HepG2 (cell line): ENCODE results near the gene MROH2A. TPM values are rescaled to one million over a fixed set of nuclear protein-coding genes. Genes with fewer than 3 reads are reported as not detected.

Experiments used
- AGO1 ChIP-seq: fragments of 200-400 bp; formaldehyde crosslinking; IDR thresholded peaks from 2 replicates; pipeline ENCODE4 v1.6.1; 2017; ENCODE audit warnings: mild to moderate bottlenecking, low read depth, low read length, moderate library complexity; ENCODE audit not compliant: poor library complexity, severe bottlenecking
- AGO2 ChIP-seq: fragments of 200-400 bp; formaldehyde crosslinking; optimal IDR thresholded peaks from 2 replicates; pipeline ENCODE3; 2017; ENCODE audit warnings: mild to moderate bottlenecking, low read depth, low read length, moderate library complexity
- ARNT2 ChIP-seq: sonication (generic); formaldehyde crosslinking; IDR thresholded peaks from 2 replicates; pipeline ENCODE4 v1.8.0; 2022; ENCODE audit warnings: mild to moderate bottlenecking, low read depth, missing genetic modification reagents, moderate library complexity
- MBD4 ChIP-seq: IDR thresholded peaks from 2 replicates; pipeline ENCODE4 v1.6.1; 2012; ENCODE audit warnings: low read length, inconsistent platforms, borderline replicate concordance
- MTERF4 ChIP-seq: sonication (generic); formaldehyde crosslinking; IDR thresholded peaks from 2 replicates; pipeline ENCODE4 v1.8.0; 2023; ENCODE audit warnings: mild to moderate bottlenecking, missing genetic modification reagents
- MXD1 ChIP-seq: sonication (generic); formaldehyde crosslinking; IDR thresholded peaks from 2 replicates; pipeline ENCODE4 v1.4.0; 2020; ENCODE audit warnings: mild to moderate bottlenecking, missing genetic modification reagents
- NCOA5 ChIP-seq: sonication (generic); formaldehyde crosslinking; IDR thresholded peaks from 2 replicates; pipeline ENCODE4 v1.4.0; 2020; ENCODE audit warnings: missing genetic modification reagents
- NR2F6 ChIP-seq, 2 experiments: IDR thresholded peaks; 2 replicates each; pipeline ENCODE4 v1.6.1; 2016; ENCODE audit warnings: antibody characterized with exemption in 1 of 2, mild to moderate bottlenecking in 1 of 2
- ONECUT2 ChIP-seq: sonication (generic); formaldehyde crosslinking; IDR thresholded peaks from 2 replicates; pipeline ENCODE4 v1.4.0; 2020; ENCODE audit warnings: missing genetic modification reagents
- PATZ1 ChIP-seq: sonication (generic); formaldehyde crosslinking; IDR thresholded peaks from 2 replicates; pipeline ENCODE4 v1.4.0; 2020; ENCODE audit warnings: missing genetic modification reagents
- PLRG1 ChIP-seq: fragments of 450-650 bp; conservative IDR thresholded peaks from 2 replicates; pipeline ENCODE4 v1.6.1; 2016
- RAD21 ChIP-seq: fragments of 450-650 bp; formaldehyde crosslinking; IDR thresholded peaks from 2 replicates; pipeline ENCODE4 v1.5.0; 2020; ENCODE audit warnings: mild to moderate bottlenecking
- REST ChIP-seq, 2 experiments: IDR thresholded peaks; 2 replicates each; pipeline ENCODE4 v1.6.1; 2011 to 2012; ENCODE audit warnings: low read length in 2 of 2, borderline replicate concordance in 1 of 2, low read depth in 1 of 2, mild to moderate bottlenecking in 1 of 2, moderate library complexity in 1 of 2
- SALL1 ChIP-seq: sonication (generic); formaldehyde crosslinking; IDR thresholded peaks from 2 replicates; pipeline ENCODE4 v1.8.0; 2022; ENCODE audit warnings: mild to moderate bottlenecking, missing genetic modification reagents
- SNAI1 ChIP-seq: sonication (generic); formaldehyde crosslinking; IDR thresholded peaks from 2 replicates; pipeline ENCODE4 v1.5.0; 2020; ENCODE audit warnings: mild to moderate bottlenecking, missing genetic modification reagents, borderline replicate concordance
- SPEN ChIP-seq: sonication (generic); formaldehyde crosslinking; IDR thresholded peaks from 2 replicates; pipeline ENCODE4 v1.5.1; 2020; ENCODE audit warnings: low read depth, mild to moderate bottlenecking, missing genetic modification reagents
- TIGD3 ChIP-seq: sonication (generic); formaldehyde crosslinking; IDR thresholded peaks from 2 replicates; pipeline ENCODE4 v1.5.1; 2020; ENCODE audit warnings: mild to moderate bottlenecking, missing genetic modification reagents, borderline replicate concordance
- ZMYM3 ChIP-seq: sonication (generic); formaldehyde crosslinking; IDR thresholded peaks from 2 replicates; pipeline ENCODE4 v1.5.1; 2020; ENCODE audit warnings: mild to moderate bottlenecking, missing genetic modification reagents
- ZNF432 ChIP-seq: sonication (generic); formaldehyde crosslinking; IDR thresholded peaks from 2 replicates; pipeline ENCODE4 v1.5.0; 2020; ENCODE audit warnings: missing genetic modification reagents, mild to moderate bottlenecking, borderline replicate concordance
- ZNF557 ChIP-seq: sonication (generic); formaldehyde crosslinking; IDR thresholded peaks from 2 replicates; pipeline ENCODE4 v1.4.0; 2020; ENCODE audit warnings: missing genetic modification reagents
- ZNF564 ChIP-seq: sonication (generic); formaldehyde crosslinking; IDR thresholded peaks from 2 replicates; pipeline ENCODE4 v1.8.1; 2023; ENCODE audit warnings: mild to moderate bottlenecking, missing genetic modification reagents
- ZNF724P ChIP-seq: sonication (generic); formaldehyde crosslinking; IDR thresholded peaks from 2 replicates; pipeline ENCODE4 v1.8.0; 2022; ENCODE audit warnings: missing genetic modification reagents, borderline replicate concordance
- polyA plus RNA-seq, 8 experiments: library from polyadenylated mRNA; depleted of rRNA in 3 of 8; stranded (reverse) in 7 of 8; unstranded in 1 of 8; fragments of >200 nt; fragmentation: Illumina TruSeq in 4 of 8; extraction: Trizol in 4 of 8; gene quantifications; 2 replicates each; pipeline versions ENCODE4 v1.2.1 to v1.2.3, GENCODE V29; 2011 to 2016; ENCODE audit warnings: low read depth in 4 of 8, missing spikeins in 1 of 8, mixed read lengths in 1 of 8; ENCODE audit not compliant: insufficient read depth in 1 of 8
- total RNA-seq, 5 experiments: library from RNA; depleted of rRNA; stranded (reverse); fragments of >200 nt; fragmentation: Illumina TruSeq; extraction: Trizol; gene quantifications; 2 replicates each; pipeline ENCODE4 v1.2.3, GENCODE V29; 2016; ENCODE audit warnings: low read depth in 1 of 5

Gene MROH2A
- total and polyA plus RNA-seq, 2 of the 13 experiments (the other 11 are each of a cell fraction or from before 2014, with no cell fraction given), result 0.03 to 0.04 TPM

- no peak for TF ChIP-seq REST (IDR thresholded peaks at IDR 0.05; ENCODE audit: borderline replicate concordance in 1 of 2, low read depth in 1 of 2, low read length in 2 of 2)
- no peak for TF ChIP-seq ZMYM3 (CRISPR knock-in tag)
- TF ChIP-seq MBD4, result peak; percentile 54; the same call in 1 of the 2 replicates
- TF ChIP-seq MTERF4 (CRISPR knock-in tag), result no peak
- TF ChIP-seq SALL1, result peak; percentile 15; the same call in 1 of the 2 replicates
- no peak for TF ChIP-seq ZNF724P (CRISPR knock-in tag)
- TF ChIP-seq TIGD3 (CRISPR knock-in tag), result no peak
- TF ChIP-seq ZNF557 (CRISPR knock-in tag), result no peak
- TF ChIP-seq PATZ1 (CRISPR knock-in tag), result no peak
- no peak for TF ChIP-seq ZNF432 (CRISPR knock-in tag)
- no peak for TF ChIP-seq SNAI1
- TF ChIP-seq SPEN (CRISPR knock-in tag), result no peak
- TF ChIP-seq ARNT2 (CRISPR knock-in tag), result no peak
- TF ChIP-seq MXD1 (CRISPR knock-in tag), result no peak
- peak; percentile 46 for TF ChIP-seq AGO1
- TF ChIP-seq ONECUT2, result no peak
- TF ChIP-seq AGO2, result peak; percentile 68
- TF ChIP-seq NCOA5 (CRISPR knock-in tag), result no peak
- TF ChIP-seq PLRG1, result no peak
- TF ChIP-seq ZNF564 (CRISPR knock-in tag), result no peak
- TF ChIP-seq RAD21 (CRISPR knock-in tag), result peak; percentile 79
- TF ChIP-seq NR2F6 (IDR thresholded peaks at IDR 0.05), result no peak
- no peak for TF ChIP-seq NR2F6 (CRISPR knock-in tag; IDR thresholded peaks at IDR 0.05)
Measured at GRCh38 chr2:233832869-233833311, 54.8 kb downstream of the MROH2A start (continued).
